SK-N-SH (cell line): ENCODE results near the gene MYO18A. TPM values are rescaled to one million over a fixed set of nuclear protein-coding genes. Genes with fewer than 3 reads are reported as not detected.
A peak's percentile ranks its signal among the peaks of the same experiment; 100 is the strongest.

ENCODE experiments used
- CTCF ChIA-PET: fragments of 300-600, 350-600 bp; formaldehyde crosslinking; extraction: SDS; loops from one replicate; lab custom pipeline; 2021; lab: Yijun Ruan, JAX
- POLR2A ChIA-PET: fragments of 350-600 bp; sonication (Branson Sonifier 250); formaldehyde crosslinking; extraction: SDS; loops from one replicate; lab custom pipeline; 2020; ENCODE audit warnings: antibody characterized with exemption, inconsistent platforms; lab: Yijun Ruan, JAX
- DNase-seq: peaks from one replicate; pipeline ENCODE4 v3.0.0; 2012
- H2AFZ ChIP-seq: fragments of 200-600 bp; sonication (generic); 2 replicates; pipeline ENCODE4 v1.8.1; 2016; ENCODE audit warnings: antibody characterized with exemption, mild to moderate bottlenecking, low read depth
- H3F3A ChIP-seq: fragments of 200-600 bp; sonication (generic); replicated peaks from 2 replicates; pipeline ENCODE3; 2016; ENCODE audit warnings: antibody characterized with exemption, mild to moderate bottlenecking; ENCODE audit not compliant: insufficient read depth
- H3K27ac ChIP-seq, 2 experiments: fragments of 200-500 bp in 1 of 2; fragments of 200-600 bp in 1 of 2; sonication (Bioruptor generic) in 1 of 2; sonication (generic), shearing (Covaris generic) in 1 of 2; 2 replicates each; pipeline versions ENCODE4 v1.5.1 to v1.6.1; 2014 to 2016; ENCODE audit warnings: low read depth in 2 of 2, inconsistent platforms in 1 of 2, low read length in 1 of 2, mild to moderate bottlenecking in 1 of 2, mixed read lengths in 1 of 2
- H3K27me3 ChIP-seq: fragments of 200-600 bp; sonication (generic), shearing (Covaris generic); 2 replicates; pipeline ENCODE4 v1.6.1; 2016; ENCODE audit warnings: mixed run types; ENCODE audit not compliant: insufficient read depth
- H3K36me3 ChIP-seq, 2 experiments: fragments of 200-500 bp in 1 of 2; fragments of 200-600 bp in 1 of 2; sonication (Bioruptor generic) in 1 of 2; sonication (generic) in 1 of 2; replicated peaks in 1 of 2; 2 replicates each; pipeline versions ENCODE3 to v1.5.1; 2014 to 2016; ENCODE audit warnings: low read length in 1 of 2, mild to moderate bottlenecking in 1 of 2; ENCODE audit not compliant: insufficient read depth in 2 of 2, control insufficient read depth in 1 of 2
- H3K4me1 ChIP-seq, 2 experiments: fragments of 200-500 bp in 1 of 2; fragments of 200-600 bp in 1 of 2; sonication (Bioruptor generic) in 1 of 2; sonication (generic), shearing (Covaris generic) in 1 of 2; 2 replicates each; pipeline versions ENCODE4 v1.5.1 to v1.6.1; 2014 to 2016; ENCODE audit warnings: low read depth in 1 of 2, low read length in 1 of 2, mixed run types in 1 of 2; ENCODE audit not compliant: insufficient read depth in 2 of 2, control insufficient read depth in 1 of 2
- H3K4me2 ChIP-seq: fragments of 200-600 bp; sonication (generic), shearing (Covaris generic); 2 replicates; pipeline ENCODE4 v1.6.1; 2017; ENCODE audit warnings: mixed run types
- H3K4me3 ChIP-seq, 2 experiments: fragments of 200-500 bp in 1 of 2; fragments of 200-600 bp in 1 of 2; sonication (Bioruptor generic) in 1 of 2; sonication (generic), shearing (Covaris generic) in 1 of 2; 2 replicates each; pipeline versions ENCODE4 v1.5.1 to v1.8.1; 2014 to 2016; ENCODE audit warnings: low read depth in 2 of 2, inconsistent platforms in 1 of 2, low read length in 1 of 2, mild to moderate bottlenecking in 1 of 2, mixed read lengths in 1 of 2, moderate library complexity in 1 of 2
- H3K79me2 ChIP-seq: fragments of 200-600 bp; sonication (generic); 2 replicates; pipeline ENCODE4 v1.8.1; 2017; ENCODE audit warnings: mild to moderate bottlenecking; ENCODE audit not compliant: insufficient read depth
- H3K9ac ChIP-seq: fragments of 200-600 bp; sonication (generic); 2 replicates; pipeline ENCODE4 v1.6.1; 2017; ENCODE audit warnings: mixed run types
- H3K9me2 ChIP-seq: fragments of 200-600 bp; sonication (generic); 2 replicates; pipeline ENCODE4 v1.6.1; 2017; ENCODE audit warnings: mixed run types
- H3K9me3 ChIP-seq: fragments of 200-600 bp; sonication (generic); 2 replicates; pipeline ENCODE4 v1.6.1; 2017; ENCODE audit warnings: mixed run types, mild to moderate bottlenecking, moderate library complexity
- H4K20me1 ChIP-seq: fragments of 200-600 bp; sonication (generic); 2 replicates; pipeline ENCODE4 v1.6.1; 2017; ENCODE audit warnings: mild to moderate bottlenecking, mixed run types; ENCODE audit not compliant: insufficient read depth
- CHD2 ChIP-seq: fragments of 150-350 bp; IDR thresholded peaks from 2 replicates; pipeline ENCODE4 v1.6.1; 2018; ENCODE audit warnings: low read length; ENCODE audit not compliant: partially characterized antibody
- ELF1 ChIP-seq: IDR thresholded peaks from 2 replicates; pipeline ENCODE4 v1.4.0; 2012
- EP300 ChIP-seq, 2 experiments: IDR thresholded peaks; 2 replicates each; pipeline versions ENCODE4 v1.4.0 to v1.6.1; 2012; ENCODE audit warnings: borderline replicate concordance in 1 of 2, low read depth in 1 of 2, low read length in 1 of 2
- EZH2phosphoT487 ChIP-seq: fragments of 200-600 bp; sonication (generic); IDR thresholded peaks from 2 replicates; pipeline ENCODE4 v1.6.1; 2017; ENCODE audit warnings: low read depth, mixed run types, mild to moderate bottlenecking, antibody characterized with exemption, moderate library complexity, borderline replicate concordance
- FOSL2 ChIP-seq: IDR thresholded peaks from 2 replicates; pipeline ENCODE4 v1.4.0; 2012; ENCODE audit warnings: low read depth, mild to moderate bottlenecking, moderate library complexity, borderline replicate concordance
- GABPA ChIP-seq: IDR thresholded peaks from 2 replicates; pipeline ENCODE4 v1.4.0; 2012; ENCODE audit warnings: low read depth, mild to moderate bottlenecking
- GATA2 ChIP-seq: sonication (generic); formaldehyde crosslinking; IDR thresholded peaks from 2 replicates; pipeline ENCODE4 v1.5.0; 2020; ENCODE audit warnings: mild to moderate bottlenecking, missing genetic modification reagents
- MXI1 ChIP-seq: IDR thresholded peaks from 2 replicates; pipeline ENCODE4 v1.6.1; 2012; ENCODE audit warnings: mild to moderate bottlenecking, low read depth, low read length, improper control_type of control experiment
- NFIC ChIP-seq: IDR thresholded peaks from 2 replicates; pipeline ENCODE4 v1.4.0; 2012; ENCODE audit warnings: borderline replicate concordance
- NRF1 ChIP-seq: IDR thresholded peaks from 2 replicates; pipeline ENCODE4 v1.6.1; 2012; ENCODE audit warnings: low read depth, mild to moderate bottlenecking, low read length
- RAD21 ChIP-seq: IDR thresholded peaks from 2 replicates; pipeline ENCODE4 v1.6.1; 2012; ENCODE audit warnings: mild to moderate bottlenecking, low read length
- RCOR1 ChIP-seq: fragments of 150-350 bp; IDR thresholded peaks from 2 replicates; pipeline ENCODE4 v1.6.1; 2017; ENCODE audit warnings: antibody characterized with exemption, low read length
- SMC3 ChIP-seq: IDR thresholded peaks from 2 replicates; pipeline ENCODE4 v1.6.1; 2012; ENCODE audit warnings: low read depth, low read length, improper control_type of control experiment
- TCF12 ChIP-seq: IDR thresholded peaks from 2 replicates; pipeline ENCODE4 v1.4.0; 2012
- WGBS: methylation state at CpG from one replicate; pipeline ENCODE4 v1.1.6; 2017; ENCODE audit warnings: low lambda C conversion rate; 5-methylcytosine and 5-hydroxymethylcytosine counted together
- polyA plus RNA-seq, 3 experiments: library from polyadenylated mRNA; depleted of rRNA; stranded (reverse); fragments of >200 nt; gene quantifications; 2 replicates each; pipeline ENCODE4 v1.2.3, GENCODE V29; 2012
- TF ChIP-seq, protein P1 (sequence below): IDR thresholded peaks from 2 replicates; pipeline ENCODE4 v1.4.0; 2012; ENCODE audit warnings: low read depth
- TF ChIP-seq, protein P2 (sequence below): fragments of 150-350 bp; IDR thresholded peaks from 2 replicates; pipeline ENCODE4 v1.6.1; 2016; ENCODE audit warnings: mild to moderate bottlenecking, low read depth, low read length
- TF ChIP-seq, protein P3 (sequence below): IDR thresholded peaks from 2 replicates; pipeline ENCODE4 v1.4.0; 2012; ENCODE audit warnings: low read depth, borderline replicate concordance
- TF ChIP-seq, protein P4 (sequence below): IDR thresholded peaks from 2 replicates; pipeline ENCODE4 v1.4.0; 2012; ENCODE audit warnings: low read depth, borderline replicate concordance

The MYO18A gene
- polyA plus RNA-seq, 1 of the 3 experiments (the other 2 are of a cell fraction) = 6.6 TPM

DNA sequence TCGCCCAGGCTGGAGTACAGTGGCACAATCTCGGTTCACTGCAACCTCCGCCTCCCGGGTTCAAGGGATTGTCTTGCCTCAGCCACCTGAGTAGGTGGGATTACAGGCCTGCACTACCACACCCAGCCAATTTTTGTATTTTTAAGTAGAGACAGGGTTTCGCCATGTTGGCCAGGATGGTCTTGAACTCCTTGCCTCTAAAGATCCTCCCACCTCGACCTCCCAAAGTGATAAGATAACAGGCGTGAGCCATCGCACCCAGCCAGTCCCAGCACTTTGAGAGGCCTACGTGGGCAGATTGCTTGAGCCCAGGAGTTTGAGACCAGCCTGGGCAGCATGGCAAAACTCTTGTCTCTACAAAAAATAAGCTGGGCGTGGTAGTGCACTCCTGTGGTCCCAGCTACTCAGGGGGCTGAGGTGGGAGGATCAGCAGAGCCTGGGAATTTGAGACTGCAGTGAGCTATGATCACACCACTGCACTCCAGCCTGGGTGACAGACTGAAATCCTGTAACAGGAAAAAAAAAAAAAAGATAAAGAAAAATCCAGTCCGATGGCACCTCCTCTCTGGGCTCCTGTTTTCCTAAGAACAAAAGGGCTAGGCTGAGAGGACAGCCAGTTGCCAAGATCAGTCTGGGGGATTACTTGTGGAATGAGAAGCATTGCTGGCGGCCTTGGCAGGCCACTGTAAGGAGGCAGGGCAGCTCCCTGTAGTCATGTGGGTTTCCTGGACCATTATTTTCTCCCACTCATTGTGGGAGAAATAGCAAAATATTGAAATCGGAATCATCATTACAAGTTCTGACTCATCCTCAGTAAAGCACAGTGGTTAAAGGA, 140.2 kb downstream of the MYO18A start:
- H3K9me3 ChIP-seq = 0 out of 2 replicates have a peak, but pooled peaks cover 2% of the 10 kb centered on the region
- no peak overlapping the region for H3K4me2 ChIP-seq
- peaks cover 17% of the 10 kb centered on the region; the same call in 1 of the 2 replicates for H3K27me3 ChIP-seq
- H3K9ac ChIP-seq = no peak overlapping the region
- DNase-seq = no peak
- TF ChIP-seq GABPA (no peak), NFIC (0 out of 2 replicates have a peak, but pooled peaks have one; percentile 24), CHD2 (no peak), FOSL2 (peak; percentile 21; the same call in 1 of the 2 replicates), RAD21 (no peak), ELF1 (no peak), SMC3 (no peak), NRF1 (no peak)
- TF ChIP-seq, protein P1, sequence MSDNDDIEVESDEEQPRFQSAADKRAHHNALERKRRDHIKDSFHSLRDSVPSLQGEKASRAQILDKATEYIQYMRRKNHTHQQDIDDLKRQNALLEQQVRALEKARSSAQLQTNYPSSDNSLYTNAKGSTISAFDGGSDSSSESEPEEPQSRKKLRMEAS = no peak
- TF ChIP-seq, protein P2, sequence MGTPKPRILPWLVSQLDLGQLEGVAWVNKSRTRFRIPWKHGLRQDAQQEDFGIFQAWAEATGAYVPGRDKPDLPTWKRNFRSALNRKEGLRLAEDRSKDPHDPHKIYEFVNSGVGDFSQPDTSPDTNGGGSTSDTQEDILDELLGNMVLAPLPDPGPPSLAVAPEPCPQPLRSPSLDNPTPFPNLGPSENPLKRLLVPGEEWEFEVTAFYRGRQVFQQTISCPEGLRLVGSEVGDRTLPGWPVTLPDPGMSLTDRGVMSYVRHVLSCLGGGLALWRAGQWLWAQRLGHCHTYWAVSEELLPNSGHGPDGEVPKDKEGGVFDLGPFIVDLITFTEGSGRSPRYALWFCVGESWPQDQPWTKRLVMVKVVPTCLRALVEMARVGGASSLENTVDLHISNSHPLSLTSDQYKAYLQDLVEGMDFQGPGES = no peak
- H3K36me3 ChIP-seq = no peaks in the 10 kb centered on the region
- H3K27ac ChIP-seq = peak overlapping the region in 1 of 2 experiments; percentile 25; a peak in 1 of 4 replicates
- H3K9me2 ChIP-seq = no peaks in the 10 kb centered on the region
- H4K20me1 ChIP-seq = no peaks in the 10 kb centered on the region
- POLR2A ChIA-PET = no interaction called here
- H3K4me3 ChIP-seq = no peak overlapping the region
- H2AFZ ChIP-seq = no peak overlapping the region; the same call in 1 of the 2 replicates
- CTCF ChIA-PET = interaction anchor here (0.7 to 13.8 kb wide), 6 partner anchors 8 to 80 kb away, joined by 3 to 180 read pairs (median 4); no protein-coding TSS in a partner anchor
- WGBS = 71% methylated on average over 13 of the region's 13 CpGs
- peaks cover 12% of the 10 kb centered on the region for H3F3A ChIP-seq
- H3K79me2 ChIP-seq = no peaks in the 10 kb centered on the region
- H3K4me1 ChIP-seq = peaks cover 39 to 40% of the 10 kb centered on the region in 2 experiments; a peak in 3 of 4 replicates

DNA sequence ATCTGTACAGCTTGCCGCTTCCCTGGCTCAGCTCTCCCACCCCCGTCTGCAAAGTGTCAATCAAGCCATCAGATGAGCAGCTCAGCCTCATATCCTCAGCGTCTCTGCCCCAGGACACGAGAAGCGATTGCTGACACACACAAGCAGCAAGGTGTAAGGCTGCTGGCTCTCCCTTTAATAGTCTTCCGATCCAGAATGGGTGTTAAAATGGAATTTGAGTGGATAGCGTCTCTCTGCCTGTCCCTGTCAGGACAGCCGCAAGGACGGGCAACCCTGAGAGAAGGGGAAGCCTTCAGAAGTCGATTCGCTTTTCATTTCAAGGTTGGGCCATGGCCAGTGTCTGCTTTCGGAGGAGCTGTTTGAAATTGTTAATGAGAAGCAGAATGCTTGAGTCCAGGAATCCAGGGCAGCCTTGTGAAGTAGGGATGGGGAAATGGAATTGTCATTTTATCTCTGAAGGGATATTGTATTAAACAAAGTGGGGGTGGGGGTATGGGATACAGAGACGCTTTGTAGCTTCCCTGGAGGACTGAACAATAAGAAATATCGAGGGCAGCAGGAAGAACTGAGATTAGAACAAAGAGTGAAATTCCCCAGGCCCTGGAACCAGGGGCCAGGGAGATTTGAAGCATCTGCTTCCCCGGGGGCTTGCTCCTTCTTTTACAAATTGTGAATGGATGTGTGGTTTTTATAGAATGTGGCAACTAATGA, 142.0 kb downstream of the MYO18A start:
- H3F3A ChIP-seq = peaks cover 12% of the 10 kb centered on the region
- peaks cover 10% of the 10 kb centered on the region; the same call in 1 of the 2 replicates for H3K9me3 ChIP-seq
- no peaks in the 10 kb centered on the region for H3K9me2 ChIP-seq
- peaks cover 17% of the 10 kb centered on the region; the same call in 1 of the 2 replicates for H3K27me3 ChIP-seq
- DNase-seq = peak; percentile 41
- H4K20me1 ChIP-seq = no peaks in the 10 kb centered on the region
- peak overlapping the region in 1 of 2 experiments; percentile 26; a peak in 1 of 4 replicates for H3K4me3 ChIP-seq
- H2AFZ ChIP-seq = no peak overlapping the region
- no peak overlapping the region for H3K9ac ChIP-seq
- peaks cover 32 to 33% of the 10 kb centered on the region in 2 experiments; a peak in 3 of 4 replicates for H3K4me1 ChIP-seq
- no peaks in the 10 kb centered on the region for H3K36me3 ChIP-seq
- CTCF ChIA-PET = interaction anchor here (1.0 to 13.8 kb wide), 17 partner anchors 13 to 86 kb away, joined by 3 to 180 read pairs (median 4); no protein-coding TSS in a partner anchor
- 25% methylated on average over 15 of the region's 15 CpGs for WGBS
- no peaks in the 10 kb centered on the region for H3K79me2 ChIP-seq
- peak overlapping the region; percentile 17; the same call in 1 of the 2 replicates for H3K4me2 ChIP-seq
- POLR2A ChIA-PET = interaction anchor here (1.1 to 2.2 kb wide), 7 partner anchors 10 to 70 kb away, joined by 3 to 22 read pairs (median 3); no protein-coding TSS in a partner anchor
- H3K27ac ChIP-seq = peak overlapping the region in 1 of 2 experiments; percentile 90; a peak in 2 of 4 replicates
- TF ChIP-seq, protein P3, sequence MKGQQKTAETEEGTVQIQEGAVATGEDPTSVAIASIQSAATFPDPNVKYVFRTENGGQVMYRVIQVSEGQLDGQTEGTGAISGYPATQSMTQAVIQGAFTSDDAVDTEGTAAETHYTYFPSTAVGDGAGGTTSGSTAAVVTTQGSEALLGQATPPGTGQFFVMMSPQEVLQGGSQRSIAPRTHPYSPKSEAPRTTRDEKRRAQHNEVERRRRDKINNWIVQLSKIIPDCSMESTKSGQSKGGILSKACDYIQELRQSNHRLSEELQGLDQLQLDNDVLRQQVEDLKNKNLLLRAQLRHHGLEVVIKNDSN = no peak
- TF ChIP-seq, protein P2 = no peak
- TF ChIP-seq ELF1 = no peak
- 0 out of 2 replicates have a peak, but pooled peaks have one; percentile 27 for TF ChIP-seq MXI1
- TF ChIP-seq GATA2 (CRISPR knock-in tag) = peak; percentile 11; the same call in 1 of the 2 replicates
- TF ChIP-seq, protein P4, sequence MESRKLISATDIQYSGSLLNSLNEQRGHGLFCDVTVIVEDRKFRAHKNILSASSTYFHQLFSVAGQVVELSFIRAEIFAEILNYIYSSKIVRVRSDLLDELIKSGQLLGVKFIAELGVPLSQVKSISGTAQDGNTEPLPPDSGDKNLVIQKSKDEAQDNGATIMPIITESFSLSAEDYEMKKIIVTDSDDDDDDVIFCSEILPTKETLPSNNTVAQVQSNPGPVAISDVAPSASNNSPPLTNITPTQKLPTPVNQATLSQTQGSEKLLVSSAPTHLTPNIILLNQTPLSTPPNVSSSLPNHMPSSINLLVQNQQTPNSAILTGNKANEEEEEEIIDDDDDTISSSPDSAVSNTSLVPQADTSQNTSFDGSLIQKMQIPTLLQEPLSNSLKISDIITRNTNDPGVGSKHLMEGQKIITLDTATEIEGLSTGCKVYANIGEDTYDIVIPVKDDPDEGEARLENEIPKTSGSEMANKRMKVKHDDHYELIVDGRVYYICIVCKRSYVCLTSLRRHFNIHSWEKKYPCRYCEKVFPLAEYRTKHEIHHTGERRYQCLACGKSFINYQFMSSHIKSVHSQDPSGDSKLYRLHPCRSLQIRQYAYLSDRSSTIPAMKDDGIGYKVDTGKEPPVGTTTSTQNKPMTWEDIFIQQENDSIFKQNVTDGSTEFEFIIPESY = no peak
- 0 out of 4 replicates have a peak, but pooled peaks of 1 of the 2 experiments have one; percentile 12 for TF ChIP-seq EP300 (IDR thresholded peaks at IDR 0.05; ENCODE audit: borderline replicate concordance in 1 of 2, low read depth in 1 of 2, low read length in 1 of 2)
- TF ChIP-seq FOSL2 = no peak
- no peak for TF ChIP-seq RAD21
- no peak for TF ChIP-seq TCF12
- no peak for TF ChIP-seq EZH2phosphoT487
- 0 out of 2 replicates have a peak, but pooled peaks have one; percentile 16 for TF ChIP-seq RCOR1
